K562 (cell line): ENCODE data around the gene WWOX. TPM values are rescaled to one million over a fixed set of nuclear protein-coding genes. Genes with fewer than 3 reads are reported as not detected.

ENCODE experiments used
- ATAC-seq: fragments of 200-7000 bp; cut with Tn5 transposase; 3 replicates; pipeline ENCODE4 v1.9.1; 2020; ENCODE audit warnings: moderate library complexity
- BruUV-seq: library from RNA; stranded (reverse); fragments of 400-500 nt; replicated peaks from 2 replicates; lab custom pipeline; 2021; lab: Mats Ljungman, UMichigan
- CTCF ChIA-PET: fragments of 300-600 bp; formaldehyde crosslinking; extraction: SDS; loops from one replicate; lab custom pipeline; 2021; ENCODE audit warnings: low intra/inter-chr PET ratio; lab: Yijun Ruan, JAX
- POLR2A ChIA-PET: fragments of 300-600, 350-650 bp; sonication (Branson Sonifier 250); formaldehyde crosslinking; extraction: SDS; loops from one replicate; lab custom pipeline; 2021; ENCODE audit warnings: antibody characterized with exemption, inconsistent platforms; lab: Yijun Ruan, JAX
- DNase-seq, 4 experiments: peaks; one replicate each; pipeline versions ENCODE4 v3.0.0 to v3.0.0-alpha.2; 2011 to 2018; ENCODE audit warnings: low spot score in 3 of 4, mixed read lengths in 3 of 4; ENCODE audit errors: extremely low read depth in 1 of 4
- FAIRE-seq: peaks from 2 replicates; lab custom pipeline; 2011; peaks lifted over from hg19 to GRCh38; lab: Jason Lieb, UNC
- H2AFZ ChIP-seq: 2 replicates; pipeline ENCODE4 v1.6.0; 2011; ENCODE audit warnings: low read depth, low read length, control low read depth, inconsistent platforms
- H3K27ac ChIP-seq: fragments of 200-600 bp; 3 replicates; pipeline ENCODE4 v1.8.0; 2011; ENCODE audit warnings: low read depth, mild to moderate bottlenecking, control low read depth, inconsistent platforms, low read length, moderate library complexity, mixed read lengths; ENCODE audit errors: extremely low read depth
- H3K27me3 ChIP-seq, 2 experiments: fragments of 300-600 bp in 1 of 2; 2 replicates in 1 of 2; 3 replicates in 1 of 2; pipeline versions ENCODE4 v1.6.0 to v1.8.0; 2011; ENCODE audit warnings: inconsistent platforms in 2 of 2, low read length in 2 of 2, mild to moderate bottlenecking in 1 of 2, mixed read lengths in 1 of 2, moderate library complexity in 1 of 2; ENCODE audit not compliant: control insufficient read depth in 2 of 2, insufficient read depth in 2 of 2
- H3K36me3 ChIP-seq: fragments of 300-600 bp; 3 replicates; pipeline ENCODE4 v1.8.0; 2011; ENCODE audit warnings: mild to moderate bottlenecking, low read length, inconsistent platforms; ENCODE audit not compliant: control insufficient read depth, insufficient read depth
- H3K4me1 ChIP-seq, 2 experiments: fragments of 200-600 bp in 1 of 2; replicated peaks in 1 of 2; 2 replicates in 1 of 2; 3 replicates in 1 of 2; pipeline versions ENCODE4 v1.5.1 to v1.8.0; 2011; ENCODE audit warnings: inconsistent platforms in 2 of 2, low read length in 2 of 2, mild to moderate bottlenecking in 1 of 2, mixed read lengths in 1 of 2, moderate library complexity in 1 of 2; ENCODE audit not compliant: control insufficient read depth in 2 of 2, insufficient read depth in 2 of 2
- H3K4me2 ChIP-seq: 2 replicates; pipeline ENCODE4 v1.6.1; 2011; ENCODE audit warnings: low read length, control low read depth, inconsistent platforms, mixed read lengths; ENCODE audit not compliant: insufficient read depth
- H3K4me3 ChIP-seq: fragments of 200-600 bp; sonication (generic), shearing (Covaris generic); 2 replicates; pipeline ENCODE4 v1.5.1; 2016; ENCODE audit warnings: control low read depth, inconsistent platforms
- H3K79me2 ChIP-seq: fragments of 200-600 bp; 3 replicates; pipeline ENCODE4 v1.8.0; 2011; ENCODE audit warnings: low read length, inconsistent platforms; ENCODE audit not compliant: control insufficient read depth, insufficient read depth
- H3K9ac ChIP-seq, 2 experiments: 2 replicates each; pipeline versions ENCODE4 v1.6.0 to v1.6.1; 2011; ENCODE audit warnings: low read depth in 2 of 2, low read length in 2 of 2, control low read depth in 1 of 2, inconsistent platforms in 1 of 2, mild to moderate bottlenecking in 1 of 2, mixed read lengths in 1 of 2; ENCODE audit not compliant: insufficient read depth in 1 of 2
- H3K9me1 ChIP-seq: one replicate; pipeline ENCODE4 v1.6.0; 2011; ENCODE audit warnings: inconsistent platforms, mild to moderate bottlenecking, low read length, moderate library complexity; ENCODE audit not compliant: control insufficient read depth, insufficient read depth
- H3K9me3 ChIP-seq: replicated peaks from 2 replicates; pipeline ENCODE4 v1.5.1; 2011; ENCODE audit warnings: low read depth, low read length, inconsistent platforms; ENCODE audit not compliant: control insufficient read depth, insufficient read depth
- H4K20me1 ChIP-seq: replicated peaks from 2 replicates; pipeline ENCODE4 v1.6.1; 2011; ENCODE audit warnings: low read length, inconsistent platforms, mixed read lengths; ENCODE audit not compliant: control insufficient read depth, insufficient read depth
- CXXC5 ChIP-seq: fragments of 250-450 bp; sonication (Bioruptor Pico); IDR thresholded peaks from 2 replicates; pipeline ENCODE4 v1.8.0; 2022; ENCODE audit warnings: inconsistent platforms, mild to moderate bottlenecking, moderate library complexity
- KLF1 ChIP-seq: fragments of 450-650 bp; IDR thresholded peaks from 2 replicates; pipeline ENCODE4 v1.6.1; 2016; ENCODE audit warnings: missing genetic modification characterization, missing compliant biosample characterization
- KLF6 ChIP-seq: fragments of 250-450 bp; sonication (Bioruptor Pico); IDR thresholded peaks from 2 replicates; pipeline ENCODE4 v1.4.0; 2020; ENCODE audit warnings: mild to moderate bottlenecking, moderate library complexity, borderline replicate concordance
- NFATC3 ChIP-seq: fragments of 450-650 bp; IDR thresholded peaks from 2 replicates; pipeline ENCODE4 v1.6.1; 2017; ENCODE audit warnings: mild to moderate bottlenecking
- PPARD ChIP-seq: fragments of 250-450 bp; sonication (Bioruptor Pico); IDR thresholded peaks from 2 replicates; pipeline ENCODE4 v1.8.0; 2022; ENCODE audit warnings: inconsistent platforms, mild to moderate bottlenecking, moderate library complexity
- SLC30A9 ChIP-seq: fragments of 250-450 bp; sonication (Bioruptor Pico); IDR thresholded peaks from 2 replicates; pipeline ENCODE4 v1.8.0; 2022; ENCODE audit warnings: mild to moderate bottlenecking, moderate library complexity
- U2AF1 ChIP-seq: fragments of 200-400 bp; formaldehyde crosslinking; optimal IDR thresholded peaks from 2 replicates; pipeline ENCODE3; 2017; ENCODE audit warnings: mild to moderate bottlenecking, low read depth, low read length, moderate library complexity
- ZNF384 ChIP-seq: IDR thresholded peaks from 2 replicates; pipeline ENCODE4 v1.6.1; 2012; ENCODE audit warnings: low read depth, low read length, improper control_type of control experiment
- ZNF75A ChIP-seq: fragments of 450-650 bp; formaldehyde crosslinking; IDR thresholded peaks from 2 replicates; pipeline ENCODE4 v1.4.0; 2020; ENCODE audit warnings: mild to moderate bottlenecking
- ZNF76 ChIP-seq: fragments of 250-450 bp; sonication (Bioruptor Pico); IDR thresholded peaks from 2 replicates; pipeline ENCODE4 v1.4.0; 2020; ENCODE audit warnings: mild to moderate bottlenecking, moderate library complexity, borderline replicate concordance
- WGBS: fragments of 100-300 bp; shearing (Covaris generic); methylation state at CpG from one replicate; pipeline ENCODE4 v1.1.6; 2016; ENCODE audit warnings: low coverage, mixed read lengths; ENCODE audit not compliant: insufficient coverage; ENCODE audit errors: missing lambda C conversion rate; 5-methylcytosine and 5-hydroxymethylcytosine counted together
- in situ Hi-C: fragments of 300-500 bp; cut with MboI; formaldehyde crosslinking; loops from 4 replicates; pipeline ENCODE4 v1.15.0; 2018; ENCODE audit warnings: inconsistent platforms, mixed read lengths
- intact Hi-C: fragments of 100-400 bp; cut with micrococcal nuclease; formaldehyde crosslinking; loops from 2 replicates; pipeline ENCODE4 v1.14.2; 2022
- polyA plus RNA-seq, 8 experiments: library from polyadenylated mRNA; depleted of rRNA in 4 of 8; stranded (reverse) in 5 of 8; unstranded in 3 of 8; fragments of >200 nt; fragmentation: Nextera tagmentation in 2 of 8; fragmentation: Illumina TruSeq in 1 of 8; extraction: Ambion mirVana in 2 of 8; extraction: Trizol in 1 of 8; gene quantifications; 2 replicates each; pipeline versions ENCODE4 v1.2.1 to v1.2.3, GENCODE V29; 2011 to 2014; ENCODE audit warnings: inconsistent platforms in 1 of 8, missing spikeins in 1 of 8
- total RNA-seq, 7 experiments: library from RNA; depleted of rRNA in 6 of 7; stranded (reverse); fragments of >200 nt in 6 of 7; fragmentation: Illumina TruSeq in 2 of 7; extraction: Trizol in 2 of 7; gene quantifications; 2 replicates each; pipeline versions ENCODE4 v1.2.1 to v1.2.3, GENCODE V29; 2011 to 2021; ENCODE audit warnings: low replicate concordance in 1 of 7

WWOX gene
- total and polyA plus RNA-seq, 9 of the 15 experiments (the other 6 are each of a cell fraction or from before 2014, with no cell fraction given), result 1.6 to 22.7 (median 8.1) TPM

DNA sequence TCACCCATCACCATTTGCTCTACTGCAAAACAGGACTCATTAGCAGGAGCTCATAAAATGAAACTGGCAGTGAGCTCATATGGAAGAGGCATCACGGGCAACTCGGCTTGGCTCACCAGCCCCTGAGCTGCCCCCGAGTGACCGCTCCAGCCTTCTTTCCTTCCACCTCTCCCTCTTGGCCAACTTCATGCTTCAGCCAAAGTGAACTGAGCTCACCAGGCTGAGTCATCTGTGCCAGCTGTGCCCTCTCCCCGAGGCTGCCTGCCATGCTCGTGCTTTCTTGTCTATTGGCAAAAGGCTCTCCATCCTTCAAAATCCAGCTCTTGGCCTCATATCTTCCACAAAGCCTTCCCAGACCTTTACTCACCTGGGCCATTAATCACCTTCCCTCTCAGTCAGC is 391.4 kb downstream of the WWOX start:
- Histone ChIP-seq H3K9me3 (no peaks in the 10 kb centered on the region), H3K9me1 (no peaks in the 10 kb centered on the region), H3K4me1 (no peaks in the 10 kb centered on the region), H3K9ac (no peak overlapping the region), H3K79me2 (no peaks in the 10 kb centered on the region), H4K20me1 (no peaks in the 10 kb centered on the region), H3K4me2 (no peak overlapping the region), H3K36me3 (no peaks in the 10 kb centered on the region), H2AFZ (no peak overlapping the region), H3K27ac (no peak overlapping the region), H3K27me3 (peaks cover 8 to 14% of the 10 kb centered on the region in 2 experiments; a peak in 4 of 5 replicates), H3K4me3 (no peak overlapping the region)
- FAIRE-seq (no peak), DNase-seq (no peak), ATAC-seq (no peak)
- in situ Hi-C loops (no loop called here), intact Hi-C loops (no loop called here)
- CTCF ChIA-PET, result no interaction called here
- BruUV-seq, result no TSS peak
- TF ChIP-seq PPARD, result no peak
- no peak for TF ChIP-seq U2AF1
- no peak for TF ChIP-seq ZNF76
- TF ChIP-seq ZNF75A (CRISPR knock-in tag), result no peak
- TF ChIP-seq CXXC5 (CRISPR knock-in tag), result no peak
- TF ChIP-seq KLF6 (CRISPR knock-in tag), result no peak
- no peak for TF ChIP-seq SLC30A9 (CRISPR knock-in tag)
- no peak for TF ChIP-seq ZNF384
- no peak for TF ChIP-seq NFATC3
- TF ChIP-seq KLF1 (tag), result no peak
- 3% methylated on average over 6 of the region's 6 CpGs for WGBS
- POLR2A ChIA-PET, result interaction anchor here (0.6 to 0.8 kb wide), 2 partner anchors 13 to 676 kb away, joined by 3 to 4 read pairs; no protein-coding TSS in a partner anchor
